Measurements from ENCODE around the gene UGT1A3. TPM values are rescaled to one million over a fixed set of nuclear protein-coding genes. Genes with fewer than 3 reads are reported as not detected.

UGT1A3 gene
- not detected for total RNA-seq

DNA sequence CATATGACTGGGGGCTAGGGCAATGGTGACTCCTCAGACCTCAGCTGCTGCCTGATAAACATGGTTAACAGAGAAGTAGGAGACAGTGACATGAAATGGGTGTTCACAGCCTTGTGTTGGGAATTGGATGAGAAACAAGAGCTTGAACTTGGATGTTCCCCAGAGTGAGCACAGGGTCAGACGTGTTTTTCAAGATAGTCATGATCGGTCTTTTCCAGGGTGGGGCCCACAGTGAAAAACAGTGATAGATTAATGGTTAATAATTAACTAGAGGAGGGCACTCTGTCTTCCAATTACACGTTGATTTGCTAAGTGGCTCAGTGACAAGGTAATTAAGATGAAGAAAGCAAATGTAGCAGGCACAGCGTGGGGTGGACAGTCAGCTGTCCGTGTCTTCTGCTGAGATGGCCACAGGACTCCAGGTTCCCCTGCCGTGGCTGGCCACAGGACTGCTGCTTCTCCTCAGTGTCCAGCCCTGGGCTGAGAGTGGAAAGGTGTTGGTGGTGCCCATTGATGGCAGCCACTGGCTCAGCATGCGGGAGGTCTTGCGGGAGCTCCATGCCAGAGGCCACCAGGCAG is at the start of gene UGT1A3:
Gene UGT1A3, plus strand, starts transcription at position 320 of the 579 bp plus-strand sequence. Its CDS starts 85 bp downstream, at position 405.
- ATAC-seq (no peak), DNase-seq (ENCODE audit: low spot score in 2 of 2) (no peak)
- Mint-ChIP-seq H3K36me3 (no peaks in the 10 kb centered on the region), H3K9me3 (peaks cover 0 to 4% of the 10 kb centered on the region in 2 donors), H3K27ac (no peak within 1 kb of the TSS)

DNA sequence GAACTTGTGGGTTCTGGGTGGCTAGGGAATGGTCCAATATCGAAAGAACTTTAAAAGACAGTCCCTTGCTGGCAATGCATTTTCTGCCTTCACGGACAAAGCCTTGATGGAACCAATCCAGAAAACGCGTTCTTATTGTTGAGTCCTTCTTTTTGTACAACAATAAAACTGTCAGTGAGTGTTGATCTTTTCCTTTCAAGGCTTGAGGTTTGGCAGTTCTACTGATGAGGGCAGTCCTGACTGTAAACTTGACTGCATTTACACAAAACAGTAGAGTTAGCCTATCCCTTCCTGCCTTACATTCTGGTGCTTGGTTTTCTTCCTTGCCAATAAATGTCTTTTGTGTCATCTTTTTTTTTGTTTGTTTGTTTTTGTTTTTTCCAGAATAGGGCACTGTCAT is 49.6 kb upstream of the UGT1A3 start:
- no peaks in the 10 kb centered on the region for H3K36me3 Mint-ChIP-seq
- ATAC-seq (no peak), DNase-seq (ENCODE audit: low spot score in 2 of 2) (no peak)
- no peak overlapping the region for H3K27ac Mint-ChIP-seq
- H3K9me3 Mint-ChIP-seq, result no peaks in the 10 kb centered on the region

DNA sequence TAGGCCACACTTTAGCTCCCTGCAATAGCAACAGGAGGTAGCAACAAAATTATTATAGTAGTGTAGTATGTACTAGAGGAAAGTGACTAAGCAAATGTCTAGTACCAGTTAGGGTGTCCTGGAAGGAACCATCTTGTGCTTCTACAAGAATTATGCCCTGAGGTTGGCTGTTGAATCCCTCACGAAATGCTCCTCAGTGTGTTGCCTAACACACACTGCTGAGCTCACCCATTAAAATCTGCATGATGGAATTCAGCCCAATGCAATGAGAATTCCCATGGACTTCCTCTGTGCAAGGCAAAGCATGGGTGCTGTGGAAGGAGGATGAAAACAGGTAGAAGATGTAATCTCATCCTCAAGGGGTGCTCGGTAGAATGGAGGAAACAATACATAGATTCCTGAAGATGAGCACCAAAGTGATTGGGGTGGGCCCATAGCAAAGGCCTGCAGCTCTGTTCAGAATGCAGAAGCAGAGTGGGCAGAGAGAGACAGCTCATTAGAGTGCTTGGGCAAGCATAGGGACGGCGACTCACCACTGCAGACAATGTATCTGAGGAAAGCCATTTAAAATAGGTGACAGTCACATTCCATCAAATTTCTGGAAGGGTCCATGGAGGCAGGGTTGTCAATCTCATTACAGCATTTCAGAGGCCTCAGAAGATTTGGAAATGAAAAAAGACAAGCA is 48.3 kb upstream of the UGT1A3 start:
- no peak overlapping the region for H3K27ac Mint-ChIP-seq

DNA sequence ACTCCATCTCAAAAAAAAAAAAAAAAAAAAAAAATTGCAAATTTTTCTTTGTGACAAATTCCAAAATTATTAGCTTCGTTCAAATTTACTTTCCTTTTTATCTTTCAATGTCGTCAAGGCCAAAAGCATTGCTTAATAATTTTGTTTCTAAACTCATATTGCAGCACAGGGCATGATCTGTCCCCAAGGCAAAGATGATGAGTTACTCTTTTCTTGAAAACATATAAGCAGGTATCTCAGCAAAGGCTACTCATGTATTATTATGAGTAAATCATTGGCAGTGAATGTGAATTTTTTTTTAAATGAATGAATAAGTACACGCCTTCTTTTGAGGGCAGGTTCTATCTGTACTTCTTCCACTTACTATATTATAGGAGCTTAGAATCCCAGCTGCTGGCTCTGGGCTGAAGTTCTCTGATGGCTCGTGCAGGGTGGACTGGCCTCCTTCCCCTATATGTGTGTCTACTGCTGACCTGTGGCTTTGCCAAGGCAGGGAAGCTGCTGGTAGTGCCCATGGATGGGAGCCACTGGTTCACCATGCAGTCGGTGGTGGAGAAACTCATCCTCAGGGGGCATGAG is 47.2 kb upstream of the UGT1A3 start, which contains the start of gene UGT1A7:
Gene UGT1A7, plus strand, starts transcription at position 381 of the 579 bp plus-strand sequence. Its CDS starts 37 bp downstream, at position 418.
- DNase-seq (ENCODE audit: low spot score in 2 of 2) (no peak), ATAC-seq (no peak)
- Mint-ChIP-seq H3K36me3 (no peaks in the 10 kb centered on the region), H3K9me3 (no peaks in the 10 kb centered on the region), H3K27ac (no peak within 1 kb of the TSS)

More for the DNA sequence above, 48.3 kb upstream of the UGT1A3 start:
- ATAC-seq (no peak), DNase-seq (ENCODE audit: low spot score in 2 of 2) (no peak)
- no peaks in the 10 kb centered on the region for H3K36me3 Mint-ChIP-seq
- H3K9me3 Mint-ChIP-seq, result no peaks in the 10 kb centered on the region

DNA sequence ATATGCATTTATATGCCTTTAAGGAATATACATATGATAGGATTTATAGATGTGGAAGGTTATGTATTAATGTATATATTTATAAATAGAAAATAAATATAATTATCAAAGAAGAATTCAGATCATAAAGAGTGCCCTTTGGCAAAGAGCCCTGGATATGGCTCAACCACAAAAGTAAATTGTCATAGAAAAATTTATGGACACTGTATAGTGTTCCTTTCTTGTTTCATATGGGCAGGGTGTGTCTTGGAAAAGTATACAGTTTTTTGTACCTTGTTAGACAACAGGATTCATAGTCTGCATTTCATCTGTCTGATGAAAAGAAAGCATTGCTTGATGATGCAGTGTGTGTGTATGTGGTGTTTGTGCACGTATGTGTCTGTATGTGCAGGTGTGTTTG is 44.2 kb upstream of the UGT1A3 start:
- DNase-seq (ENCODE audit: low spot score in 2 of 2) (no peak), ATAC-seq (no peak)
- Mint-ChIP-seq H3K27ac (no peak overlapping the region), H3K36me3 (no peaks in the 10 kb centered on the region), H3K9me3 (no peaks in the 10 kb centered on the region)

DNA sequence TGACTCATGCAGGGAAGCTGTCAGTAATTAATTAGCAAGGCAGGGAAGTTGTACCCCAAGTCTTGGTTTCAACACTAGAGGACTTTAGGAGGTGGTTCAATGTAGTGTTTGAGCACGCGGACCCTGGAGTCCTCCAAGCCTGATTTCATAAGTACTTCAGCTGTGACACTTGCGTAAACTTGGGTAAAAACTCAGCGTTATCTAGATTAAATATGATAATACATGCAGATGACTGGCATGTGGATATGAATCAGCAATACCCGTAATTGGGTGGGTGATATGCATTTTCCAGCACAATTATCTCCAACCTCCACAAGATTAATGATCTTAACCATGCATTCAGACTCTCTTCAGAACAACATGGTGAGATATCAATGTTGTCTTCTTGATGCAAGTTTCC is 41.9 kb upstream of the UGT1A3 start:
- DNase-seq (ENCODE audit: low spot score in 2 of 2) (no peak), ATAC-seq (no peak)
- no peak overlapping the region for H3K27ac Mint-ChIP-seq
- H3K36me3 Mint-ChIP-seq, result no peaks in the 10 kb centered on the region
- no peaks in the 10 kb centered on the region for H3K9me3 Mint-ChIP-seq

DNA sequence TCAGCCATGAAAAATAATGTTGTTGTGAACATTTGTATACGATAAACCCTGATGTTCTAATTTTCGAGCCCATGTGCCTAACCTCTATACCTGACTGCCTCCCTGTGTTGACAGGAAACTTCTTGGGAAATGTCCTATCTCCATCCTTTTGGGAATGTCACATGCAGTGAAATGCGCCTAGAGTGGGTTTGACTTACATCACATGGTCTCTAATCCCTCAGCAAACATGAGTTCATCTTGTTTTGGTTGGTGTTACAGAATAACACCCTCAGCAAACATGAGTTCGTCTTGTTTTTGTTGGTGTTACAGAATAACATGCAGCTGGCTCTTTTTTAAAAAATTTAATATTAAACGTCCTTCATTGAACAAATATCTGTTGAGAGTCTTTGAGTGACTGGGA is 40.5 kb upstream of the UGT1A3 start:
- Mint-ChIP-seq H3K27ac (no peak overlapping the region), H3K9me3 (no peaks in the 10 kb centered on the region), H3K36me3 (no peaks in the 10 kb centered on the region)
- DNase-seq (ENCODE audit: low spot score in 2 of 2), result no peak
- no peak for ATAC-seq

DNA sequence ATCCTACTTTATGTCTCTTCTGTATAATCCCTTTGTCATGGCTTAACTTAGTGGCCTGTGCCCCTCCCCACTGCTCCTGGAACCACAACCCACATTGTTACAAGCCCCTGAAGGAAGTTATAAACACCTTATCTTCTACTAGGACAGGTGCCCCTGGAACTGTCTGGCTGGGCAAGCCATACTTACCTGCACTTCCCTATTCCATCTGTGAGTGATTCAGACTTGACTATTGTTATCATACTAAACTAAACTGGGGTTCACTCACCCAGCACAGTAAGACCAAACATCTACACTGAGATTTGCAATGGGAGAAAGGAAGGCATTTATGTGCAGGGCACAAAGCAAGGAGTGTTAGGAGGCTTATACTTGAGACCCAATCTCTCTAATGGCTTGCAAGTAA is 39.8 kb upstream of the UGT1A3 start:
- Mint-ChIP-seq H3K9me3 (no peaks in the 10 kb centered on the region), H3K27ac (no peak overlapping the region), H3K36me3 (no peaks in the 10 kb centered on the region)
- no peak for ATAC-seq
- no peak for DNase-seq (ENCODE audit: low spot score in 2 of 2)

DNA sequence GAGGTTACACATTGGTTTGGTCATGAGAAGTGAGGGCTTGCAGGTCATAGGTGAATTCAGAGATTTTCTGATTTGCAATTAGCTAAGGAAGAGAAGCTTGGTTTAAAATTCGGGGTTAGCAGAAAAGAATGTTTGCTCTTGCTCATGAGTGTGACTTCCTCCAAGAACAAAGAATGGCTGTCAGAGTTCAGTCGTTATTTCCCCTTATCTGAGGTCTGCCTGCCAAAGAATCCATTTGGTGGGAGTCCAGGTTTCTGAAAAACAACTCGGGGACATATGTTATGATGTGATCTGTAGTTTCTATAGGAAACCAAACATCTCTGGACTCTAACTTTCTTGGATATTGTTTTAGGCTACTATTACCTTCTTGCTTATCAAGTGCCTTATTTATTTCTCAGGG is 39.3 kb upstream of the UGT1A3 start:
- Mint-ChIP-seq H3K27ac (no peak overlapping the region), H3K36me3 (no peaks in the 10 kb centered on the region), H3K9me3 (no peaks in the 10 kb centered on the region)
- no peak for ATAC-seq
- no peak for DNase-seq (ENCODE audit: low spot score in 2 of 2)

GRCh38 chr2:233690444-233690843 is 38.4 kb upstream of the UGT1A3 start:
- H3K27ac Mint-ChIP-seq, result no peak overlapping the region
- H3K9me3 Mint-ChIP-seq, result no peaks in the 10 kb centered on the region
- no peaks in the 10 kb centered on the region for H3K36me3 Mint-ChIP-seq
- ATAC-seq, result no peak
- DNase-seq (ENCODE audit: low spot score in 2 of 2), result no peak

DNA sequence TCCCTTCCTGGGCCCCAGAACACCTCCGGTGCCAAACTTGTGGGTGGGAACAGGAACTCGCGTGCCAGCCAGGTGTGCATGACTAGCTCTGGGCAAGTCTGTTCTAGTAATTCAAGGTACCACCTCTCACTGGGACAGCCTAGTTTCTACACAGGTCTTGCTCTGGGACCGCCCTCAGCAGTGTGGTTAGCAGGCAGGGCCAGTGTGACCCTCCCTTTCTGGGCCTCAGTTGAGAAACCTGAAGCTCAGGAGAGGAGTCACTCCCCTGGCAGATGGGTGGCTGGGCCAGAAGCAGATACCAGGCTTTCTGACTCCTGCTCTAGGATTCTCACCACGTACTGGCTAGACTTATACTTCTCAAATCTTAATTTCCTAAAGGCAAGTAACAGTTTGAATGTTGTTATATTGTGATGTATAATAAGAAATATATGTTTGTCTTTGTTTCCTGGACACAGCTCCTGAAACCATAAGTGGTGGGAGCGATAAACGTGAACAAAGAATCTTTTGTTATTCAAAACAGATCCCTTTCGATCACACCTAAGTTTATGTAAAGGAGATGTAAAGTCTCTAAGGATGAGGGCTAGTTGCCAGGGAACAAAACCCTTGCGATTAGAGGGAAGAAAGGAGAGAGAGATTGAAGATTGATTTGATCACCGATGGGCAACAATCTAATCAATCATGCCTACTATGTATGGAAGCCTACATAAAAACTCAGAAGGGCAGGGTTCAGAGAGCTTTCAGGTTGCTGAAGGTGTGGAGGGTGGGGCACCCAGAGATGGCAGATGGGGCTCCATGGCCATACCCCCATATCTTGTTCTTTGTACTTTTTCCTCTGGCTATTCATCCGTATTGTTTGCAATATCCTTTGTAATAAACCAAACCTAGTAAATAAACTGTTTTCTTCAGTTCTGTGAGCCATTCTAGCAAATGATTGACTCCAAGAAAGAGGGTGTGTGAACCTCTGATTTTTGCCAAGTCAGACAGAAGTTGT is 37.1 kb upstream of the UGT1A3 start:
- no peaks in the 10 kb centered on the region for H3K36me3 Mint-ChIP-seq
- no peak overlapping the region for H3K27ac Mint-ChIP-seq
- DNase-seq (ENCODE audit: low spot score in 2 of 2) (no peak), ATAC-seq (no peak)
- H3K9me3 Mint-ChIP-seq, result no peaks in the 10 kb centered on the region

DNA sequence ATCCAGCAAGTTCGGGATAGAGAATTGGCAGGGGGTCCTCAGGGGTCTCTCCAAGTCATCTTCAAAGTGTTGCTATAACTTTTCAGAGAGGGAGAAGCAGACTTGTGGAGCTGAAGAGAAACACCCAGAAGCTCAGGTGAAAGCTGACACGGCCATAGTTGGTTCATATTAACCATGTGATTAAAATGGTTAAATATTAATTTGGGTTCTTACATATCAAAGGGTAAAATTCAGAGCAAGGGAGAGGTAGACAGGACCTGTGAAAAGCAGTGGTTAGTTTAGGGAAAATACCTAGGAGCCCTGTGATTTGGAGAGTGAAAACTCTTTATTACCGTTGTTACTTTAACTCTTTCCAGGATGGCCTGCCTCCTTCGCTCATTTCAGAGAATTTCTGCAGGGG is 36.2 kb upstream of the UGT1A3 start, which contains the start of gene UGT1A6:
Gene UGT1A6, plus strand, starts transcription at position 243 of the 400 bp plus-strand sequence. Its CDS starts 115 bp downstream, at position 358.
- ATAC-seq (no peak), DNase-seq (ENCODE audit: low spot score in 2 of 2) (no peak)
- no peak within 1 kb of the TSS for H3K27ac Mint-ChIP-seq
- no peaks in the 10 kb centered on the region for H3K36me3 Mint-ChIP-seq
- H3K9me3 Mint-ChIP-seq, result no peaks in the 10 kb centered on the region

DNA sequence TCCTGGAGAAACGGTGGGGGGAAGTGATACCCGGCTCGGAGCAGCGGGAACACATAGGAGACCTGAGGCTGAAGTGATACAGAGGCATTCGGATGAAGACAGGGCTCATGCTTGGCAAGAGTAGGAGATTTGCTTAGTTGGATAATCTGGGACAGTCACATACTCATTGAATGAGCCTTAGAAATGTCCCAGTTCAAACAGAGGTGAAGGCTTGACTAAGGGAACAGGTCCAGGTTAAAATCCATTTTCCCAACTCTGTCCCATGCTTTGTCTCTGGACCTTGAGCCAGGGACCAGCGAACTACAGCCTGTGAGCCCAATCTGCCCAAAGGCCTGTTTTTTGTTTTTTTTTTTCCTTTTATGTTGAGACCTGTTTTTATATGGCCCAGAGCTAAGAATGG is 34.9 kb upstream of the UGT1A3 start:
- no peak for ATAC-seq
- Mint-ChIP-seq H3K9me3 (no peaks in the 10 kb centered on the region), H3K27ac (no peak overlapping the region), H3K36me3 (no peaks in the 10 kb centered on the region)
- no peak for DNase-seq (ENCODE audit: low spot score in 2 of 2)

GRCh38 chr2:233698740-233699139 is 30.1 kb upstream of the UGT1A3 start:
- Mint-ChIP-seq H3K9me3 (no peaks in the 10 kb centered on the region), H3K36me3 (no peaks in the 10 kb centered on the region), H3K27ac (no peak overlapping the region)
- ATAC-seq (no peak), DNase-seq (ENCODE audit: low spot score in 2 of 2) (no peak)

GRCh38 chr2:233699424-233700027 is 29.3 kb upstream of the UGT1A3 start:
- H3K36me3 Mint-ChIP-seq, result peaks cover 0 to 6% of the 10 kb centered on the region in 2 donors
- no peak for DNase-seq (ENCODE audit: low spot score in 2 of 2)
- peaks cover 3 to 5% of the 10 kb centered on the region in 2 donors for H3K9me3 Mint-ChIP-seq
- no peak overlapping the region for H3K27ac Mint-ChIP-seq
- ATAC-seq, result no peak

DNA sequence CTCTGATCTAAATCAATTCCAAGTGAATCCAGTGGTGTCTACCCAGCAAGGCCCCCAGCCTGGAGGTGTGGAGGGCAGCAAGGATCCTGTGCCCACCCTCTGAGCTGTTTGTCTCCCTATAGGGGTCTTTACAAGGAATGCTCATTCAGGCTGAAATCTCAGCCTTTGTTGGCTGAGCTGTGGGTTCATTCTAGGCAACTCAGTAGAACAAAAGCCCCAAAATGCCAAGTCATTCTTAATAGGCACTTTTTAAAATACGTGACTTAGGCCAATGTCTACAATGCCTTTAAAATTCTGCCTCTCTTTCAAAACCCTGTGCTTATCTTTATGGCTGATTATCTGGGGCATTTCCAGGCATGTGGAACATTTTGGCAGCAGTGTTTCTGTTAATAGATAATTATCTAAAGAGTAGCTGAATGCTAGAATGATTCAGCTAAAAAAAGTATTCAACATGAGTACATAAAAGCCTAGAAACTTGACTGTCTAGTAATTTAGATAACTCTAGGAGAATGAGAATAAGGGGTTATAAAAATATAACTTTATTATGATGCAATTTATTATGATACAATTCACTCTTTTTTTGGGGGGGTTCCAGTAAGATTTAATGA is 28.7 kb upstream of the UGT1A3 start:
- Mint-ChIP-seq H3K9me3 (peaks cover 3 to 5% of the 10 kb centered on the region in 2 donors), H3K27ac (no peak overlapping the region), H3K36me3 (peaks cover 0 to 6% of the 10 kb centered on the region in 2 donors)
- no peak for ATAC-seq
- no peak for DNase-seq (ENCODE audit: low spot score in 2 of 2)
